ENCODE measurements around the gene BEGAIN.

BEGAIN gene

GRCh38 chr14:100581228-100582145 is 5.7 kb downstream of the BEGAIN start:
- DNase-seq: no peak

- no peak for DNase-seq
These were observed 6.6 kb downstream of the BEGAIN start for GRCh38 chr14:100580316-100581227.

GRCh38 chr14:100578552-100578951 is 8.7 kb downstream of the BEGAIN start:
- no peak for DNase-seq

- no peak for DNase-seq
These were observed 9.2 kb downstream of the BEGAIN start for GRCh38 chr14:100577986-100578431.

GRCh38 chr14:100577321-100577985 is 9.8 kb downstream of the BEGAIN start:
- DNase-seq: no peak

- no peak for DNase-seq
These were observed 10.8 kb downstream of the BEGAIN start for GRCh38 chr14:100576091-100577085.

GRCh38 chr14:100575266-100575995 is 11.8 kb downstream of the BEGAIN start:
- DNase-seq: no peak

- no peak for DNase-seq
These were observed 12.6 kb downstream of the BEGAIN start for GRCh38 chr14:100574642-100575031.

GRCh38 chr14:100573757-100574641 is 13.2 kb downstream of the BEGAIN start:
- DNase-seq: no peak

GRCh38 chr14:100573002-100573756 is 14.0 kb downstream of the BEGAIN start:
- DNase-seq: no peak

GRCh38 chr14:100572543-100572942 is 14.7 kb downstream of the BEGAIN start:
- DNase-seq: no peak

GRCh38 chr14:100571837-100572236 is 15.4 kb downstream of the BEGAIN start:
- DNase-seq: no peak

GRCh38 chr14:100570726-100571454 is 16.3 kb downstream of the BEGAIN start:
- no peak for DNase-seq

- DNase-seq: no peak
These were observed 17.4 kb downstream of the BEGAIN start for GRCh38 chr14:100569734-100570286.

- DNase-seq: no peak
These were observed 18.1 kb downstream of the BEGAIN start for GRCh38 chr14:100568998-100569733.

- no peak for DNase-seq
These were observed 18.8 kb downstream of the BEGAIN start for GRCh38 chr14:100568164-100568997.

GRCh38 chr14:100567877-100568163 is 19.4 kb downstream of the BEGAIN start:
- no peak for DNase-seq
